Inferior parietal cortex (tissue), 1 donor: ENCODE data around the gene CD28.
"Not testable (repeated sequence)": the region's sequence is repeated elsewhere in the genome, so short reads cannot be mapped to it uniquely, and the experiment has no call there.

Experiments used
- DNase-seq: peaks from one replicate; pipeline ENCODE4 v3.0.0-alpha.2; 2016; ENCODE audit errors: extremely low spot score

Gene CD28

GRCh38 chr2:203687165-203687564 is 19.3 kb upstream of the CD28 start:
- no peak for DNase-seq

- no peak for DNase-seq
These were observed 17.6 kb upstream of the CD28 start for GRCh38 chr2:203688798-203689197.

GRCh38 chr2:203689426-203690116 is 16.9 kb upstream of the CD28 start:
- no peak for DNase-seq

- DNase-seq = no peak
These were observed 16.4 kb upstream of the CD28 start for GRCh38 chr2:203690117-203690431.

GRCh38 chr2:203690441-203691047 is 15.9 kb upstream of the CD28 start:
- no peak for DNase-seq

GRCh38 chr2:203691149-203691548 is 15.3 kb upstream of the CD28 start:
- DNase-seq = no peak

- DNase-seq = no peak
These were observed 14.3 kb upstream of the CD28 start for GRCh38 chr2:203692031-203692710.

GRCh38 chr2:203693242-203693879 is 13.1 kb upstream of the CD28 start:
- DNase-seq = no peak

GRCh38 chr2:203694191-203694590 is 12.2 kb upstream of the CD28 start:
- DNase-seq = no peak

GRCh38 chr2:203697190-203697589 is 9.2 kb upstream of the CD28 start:
- DNase-seq = no peak

GRCh38 chr2:203697763-203698162 is 8.7 kb upstream of the CD28 start:
- DNase-seq = not testable (repeated sequence)

GRCh38 chr2:203698410-203698809 is 8.0 kb upstream of the CD28 start:
- not testable (repeated sequence) for DNase-seq

- no peak for DNase-seq
These were observed 2.0 kb upstream of the CD28 start for GRCh38 chr2:203704430-203704829.

GRCh38 chr2:203705178-203705577 is 1.3 kb upstream of the CD28 start:
- DNase-seq = no peak

- DNase-seq = no peak
These were observed 1.1 kb downstream of the CD28 start for GRCh38 chr2:203707530-203707929.

- no peak for DNase-seq
These were observed 2.5 kb downstream of the CD28 start for GRCh38 chr2:203708846-203709396.

GRCh38 chr2:203709416-203710040 is 3.1 kb downstream of the CD28 start:
- DNase-seq = no peak

- DNase-seq = no peak
These were observed 3.8 kb downstream of the CD28 start for GRCh38 chr2:203710226-203710625.

GRCh38 chr2:203710952-203711351 is 4.5 kb downstream of the CD28 start:
- DNase-seq = no peak

- DNase-seq = no peak
These were observed 5.0 kb downstream of the CD28 start for GRCh38 chr2:203711399-203711798.

- no peak for DNase-seq
These were observed 6.9 kb downstream of the CD28 start for GRCh38 chr2:203713381-203713780.

- no peak for DNase-seq
These were observed 7.7 kb downstream of the CD28 start for GRCh38 chr2:203714112-203714511.
